Adrenal gland (tissue), 12 donors: Measurements from ENCODE around the gene PARP6. TPM values are rescaled to one million over a fixed set of nuclear protein-coding genes. Genes with fewer than 3 reads are reported as not detected.

Experiments used
- DNase-seq, 7 donors: peaks; one replicate each; pipeline ENCODE4 v3.0.0-alpha.2; 2019 to 2020
- H3K27ac ChIP-seq, 5 donors: fragments of 200-600 bp; sonication (generic) in 4 of 5; 1 replicate in 3 of 5; 2 replicates in 2 of 5; pipeline versions ENCODE4 v1.5.1 to v1.8.0; 2016 to 2020; ENCODE audit warnings: mild to moderate bottlenecking in 1 of 5
- H3K27me3 ChIP-seq: fragments of 200-600 bp; 2 replicates; pipeline ENCODE4 v1.8.0; 2021
- H3K36me3 ChIP-seq, 2 donors: fragments of 200-600 bp; replicated peaks in 1 of 2; 1 replicate in 1 of 2; 2 replicates in 1 of 2; pipeline versions ENCODE4 v1.5.1 to v1.8.0; 2018 to 2022
- H3K4me1 ChIP-seq, 2 donors: fragments of 200-600 bp; replicated peaks in 1 of 2; 1 replicate in 1 of 2; 2 replicates in 1 of 2; pipeline versions ENCODE4 v1.5.1 to v1.8.0; 2018 to 2021
- H3K4me3 ChIP-seq, 4 donors: fragments of 200-600 bp; sonication (generic) in 3 of 4; one replicate each; pipeline ENCODE4 v1.5.1; 2016 to 2018
- H3K9me3 ChIP-seq, 3 donors: fragments of 200-600 bp; sonication (generic) in 1 of 3; replicated peaks in 1 of 3; 1 replicate in 2 of 3; 2 replicates in 1 of 3; pipeline versions ENCODE4 v1.5.1 to v1.8.0; 2016 to 2021
- POLR2A ChIP-seq, 2 donors: fragments of 450-650 bp; IDR thresholded peaks; one replicate each; pipeline ENCODE4 v1.6.1; 2017; ENCODE audit warnings: antibody characterized with exemption in 2 of 2, mild to moderate bottlenecking in 2 of 2, moderate library complexity in 1 of 2
- WGBS, 4 donors: extraction: QIAGEN DNeasy Blood & Tissue Kit in 2 of 4; methylation state at CpG; one replicate each; pipeline versions ENCODE4 v1.1.5 to v1.1.7; 2013 to 2017; 5-methylcytosine and 5-hydroxymethylcytosine counted together
- intact Hi-C, 2 donors: fragments of 100-400 bp; cut with DNase I; formaldehyde crosslinking; loops; one replicate each; pipeline versions ENCODE4 v1.14.1 to v1.15.0; 2022 to 2023
- polyA plus RNA-seq, 3 donors: library from polyadenylated mRNA; stranded (reverse); fragments of 200-250 nt in 2 of 3; fragments of 350-450 nt in 1 of 3; fragmentation: Illumina TruSeq in 1 of 3; extraction: RNeasy Lipid Tissue Mini Kit (QIAGEN cat#74804) in 1 of 3; gene quantifications; one replicate each; pipeline ENCODE4 v1.2.3, GENCODE V29; 2013 to 2014
- total RNA-seq, 9 donors: library from RNA; depleted of rRNA in 4 of 9; stranded (reverse); fragments of >200 nt in 4 of 9; fragments of 120-200 nt in 1 of 9; fragmentation: NEBNext Ultra II Directional in 1 of 9; extraction: Animal tissue kit (Norgen Biotek cat#: 25700) in 1 of 9; gene quantifications; one replicate each; pipeline versions ENCODE4 v1.1.0 to v1.2.4, GENCODE V29; 2013 to 2023
- TF ChIP-seq, protein P1 (sequence below), 6 experiments: fragments of 450-650 bp in 4 of 6; fragments of 200-600 bp in 2 of 6; sonication (generic) in 1 of 6; IDR thresholded peaks; 1 replicate in 5 of 6; 2 replicates in 1 of 6; pipeline versions ENCODE4 v1.5.1 to v1.8.0; 2016 to 2021; ENCODE audit warnings: antibody characterized with exemption in 6 of 6, mild to moderate bottlenecking in 2 of 6, moderate library complexity in 1 of 6
- donor health status: healthy with polysubstance abuse.
- donor health status: Bipolar disorder and iron deficiency.
- donor health status: DM: yes; HTN: yes; CAD: no.
- donor health status: DM: no; HTN: no; CAD: no.
- donor health status: DM: no; HTN: no; CAD: no.
- donor health status: DM: yes; HTN: yes; CAD: no.

The PARP6 gene
- total and polyA plus RNA-seq, 12 donors: 37.4 to 464 (median 72.9) TPM

DNA sequence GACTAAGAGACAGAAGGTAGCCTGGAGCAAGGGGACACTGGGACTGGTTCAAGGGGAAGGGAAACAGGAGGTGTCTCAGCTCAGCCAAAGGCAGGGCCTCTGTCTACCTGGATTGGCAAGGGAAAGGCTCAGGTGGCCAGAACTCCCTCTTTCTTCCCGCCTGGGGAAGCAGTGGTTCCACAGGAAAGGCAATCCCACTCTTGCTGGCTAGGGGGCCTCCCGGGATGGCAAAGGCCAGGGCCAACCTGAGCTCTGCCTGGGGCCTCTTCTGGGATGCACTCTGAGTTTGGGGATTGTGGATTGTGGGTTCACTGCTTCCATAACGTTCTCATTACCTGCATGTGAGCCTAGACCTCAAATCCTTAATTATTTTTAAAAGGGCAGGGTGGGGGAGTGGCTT is 13.0 kb upstream of the PARP6 start:
- intact Hi-C loops: loop anchor here in 1 of 2 donors (5.0 kb wide), 1 partner anchor 88 kb away; the partner anchor contains the start of gene GRAMD2A
- H3K9me3 ChIP-seq: no peaks in the 10 kb centered on the region
- H3K27me3 ChIP-seq: no peaks in the 10 kb centered on the region

DNA sequence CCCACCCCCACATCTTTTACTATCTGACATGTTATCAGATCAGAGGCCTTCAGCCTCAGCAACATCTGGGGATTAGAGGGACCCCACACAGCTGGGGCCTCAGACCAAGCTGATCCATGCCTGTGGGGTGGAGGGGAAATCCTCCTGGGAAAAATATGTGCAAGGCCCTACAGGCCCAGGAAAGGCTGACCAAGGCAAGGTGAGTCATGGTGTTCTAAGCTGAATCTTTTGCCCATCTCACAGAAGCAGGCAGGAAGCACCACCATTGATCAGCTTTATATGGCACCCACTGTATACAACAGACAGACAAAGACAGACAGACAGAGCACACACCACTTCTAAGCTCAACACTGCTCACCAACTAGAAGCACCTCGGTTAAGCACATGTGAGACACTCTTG is 12.4 kb upstream of the PARP6 start:
- intact Hi-C loops: loop anchor here in 1 of 2 donors (5.0 kb wide), 1 partner anchor 87 kb away; the partner anchor contains the start of gene GRAMD2A
- H3K4me1 ChIP-seq: no peaks in the 10 kb centered on the region

More for the DNA sequence above, 13.0 kb upstream of the PARP6 start:
- 35 to 61% (median 55%) methylated on average over 1 to 3 of the region's 3 CpGs for WGBS, 4 donors
- DNase-seq: peak in 1 of 7 donors; percentile 30
- no peak overlapping the region for H3K4me3 ChIP-seq
- no peaks in the 10 kb centered on the region for H3K36me3 ChIP-seq
- TF ChIP-seq, protein P1, sequence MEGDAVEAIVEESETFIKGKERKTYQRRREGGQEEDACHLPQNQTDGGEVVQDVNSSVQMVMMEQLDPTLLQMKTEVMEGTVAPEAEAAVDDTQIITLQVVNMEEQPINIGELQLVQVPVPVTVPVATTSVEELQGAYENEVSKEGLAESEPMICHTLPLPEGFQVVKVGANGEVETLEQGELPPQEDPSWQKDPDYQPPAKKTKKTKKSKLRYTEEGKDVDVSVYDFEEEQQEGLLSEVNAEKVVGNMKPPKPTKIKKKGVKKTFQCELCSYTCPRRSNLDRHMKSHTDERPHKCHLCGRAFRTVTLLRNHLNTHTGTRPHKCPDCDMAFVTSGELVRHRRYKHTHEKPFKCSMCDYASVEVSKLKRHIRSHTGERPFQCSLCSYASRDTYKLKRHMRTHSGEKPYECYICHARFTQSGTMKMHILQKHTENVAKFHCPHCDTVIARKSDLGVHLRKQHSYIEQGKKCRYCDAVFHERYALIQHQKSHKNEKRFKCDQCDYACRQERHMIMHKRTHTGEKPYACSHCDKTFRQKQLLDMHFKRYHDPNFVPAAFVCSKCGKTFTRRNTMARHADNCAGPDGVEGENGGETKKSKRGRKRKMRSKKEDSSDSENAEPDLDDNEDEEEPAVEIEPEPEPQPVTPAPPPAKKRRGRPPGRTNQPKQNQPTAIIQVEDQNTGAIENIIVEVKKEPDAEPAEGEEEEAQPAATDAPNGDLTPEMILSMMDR (IDR thresholded peaks at IDR 0.05): no peak
- no peak for TF ChIP-seq POLR2A (IDR thresholded peaks at IDR 0.05)
- no peaks in the 10 kb centered on the region for H3K4me1 ChIP-seq
- H3K27ac ChIP-seq: no peak overlapping the region

DNA sequence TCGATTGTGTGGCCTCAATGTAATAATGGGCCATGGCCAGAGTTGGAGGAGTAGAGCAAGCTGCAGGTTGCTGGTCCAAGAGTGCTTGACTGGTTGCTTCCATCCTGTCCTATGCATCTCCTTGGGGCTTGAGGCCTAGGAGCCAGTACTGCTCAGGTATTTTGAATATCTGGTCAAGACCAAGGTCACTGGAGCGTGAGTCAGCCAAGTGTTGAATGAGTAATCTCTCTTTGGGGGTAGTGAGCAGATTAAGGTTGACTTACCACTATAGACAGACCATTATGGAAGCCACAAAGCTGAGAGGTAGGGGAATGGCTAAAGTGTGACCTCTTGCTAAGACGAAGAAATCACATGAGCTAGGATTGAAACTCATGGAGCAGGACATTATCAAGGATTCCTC is 9.4 kb upstream of the PARP6 start:
- no peak overlapping the region for H3K27ac ChIP-seq
- H3K27me3 ChIP-seq: no peaks in the 10 kb centered on the region
- DNase-seq: no peak
- 69 to 92% (median 79%) methylated on average over 2 to 3 of the region's 3 CpGs for WGBS, 4 donors
- no peaks in the 10 kb centered on the region for H3K4me1 ChIP-seq
- H3K9me3 ChIP-seq: no peaks in the 10 kb centered on the region
- no peak overlapping the region for H3K4me3 ChIP-seq
- no peak for TF ChIP-seq POLR2A (IDR thresholded peaks at IDR 0.05)
- TF ChIP-seq, protein P1 (IDR thresholded peaks at IDR 0.05): no peak
- no peaks in the 10 kb centered on the region for H3K36me3 ChIP-seq
- intact Hi-C loops: no loop called here

More for the DNA sequence above, 12.4 kb upstream of the PARP6 start:
- DNase-seq: peak in 1 of 7 donors; percentile 21
- Histone ChIP-seq H3K9me3 (no peaks in the 10 kb centered on the region), H3K36me3 (no peaks in the 10 kb centered on the region), H3K27ac (no peak overlapping the region), H3K4me3 (no peak overlapping the region), H3K27me3 (no peaks in the 10 kb centered on the region)
- TF ChIP-seq, protein P1 (IDR thresholded peaks at IDR 0.05): no peak
- no peak for TF ChIP-seq POLR2A (IDR thresholded peaks at IDR 0.05)
- 78 to 88% (median 85%) methylated on average over 1 of the region's 1 CpG for WGBS, 4 donors

DNA sequence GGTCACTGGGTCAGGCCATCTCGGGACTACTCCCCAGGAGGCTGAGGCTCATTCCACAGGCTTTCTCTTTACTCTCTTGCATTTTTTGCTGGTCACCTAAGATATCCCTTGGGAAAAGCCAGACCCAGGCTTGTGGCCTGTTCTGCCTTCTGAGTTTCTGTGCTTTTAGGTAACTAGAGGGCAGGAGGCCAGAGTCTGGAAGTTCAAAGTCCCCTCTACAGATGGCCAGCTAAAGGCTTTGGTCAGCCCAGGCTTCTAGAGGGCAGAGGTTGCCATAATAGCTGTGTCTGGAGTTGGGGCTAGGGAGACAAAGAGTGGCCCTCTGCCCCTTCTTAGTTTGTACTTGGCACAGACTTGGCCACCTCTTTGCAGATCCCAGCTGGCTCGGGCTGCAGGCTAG is 8.4 kb upstream of the PARP6 start:
- no peak for DNase-seq
- TF ChIP-seq, protein P1 (IDR thresholded peaks at IDR 0.05): no peak
- TF ChIP-seq POLR2A (IDR thresholded peaks at IDR 0.05): no peak
- Histone ChIP-seq H3K9me3 (no peaks in the 10 kb centered on the region), H3K4me3 (no peak overlapping the region), H3K27me3 (no peaks in the 10 kb centered on the region), H3K4me1 (peaks cover 0 to 8% of the 10 kb centered on the region in 2 donors), H3K36me3 (no peaks in the 10 kb centered on the region), H3K27ac (no peak overlapping the region)
- intact Hi-C loops: no loop called here
- WGBS, 4 donors: 72 to 90% (median 86%) methylated on average over 2 of the region's 2 CpGs
